ENCODE results near the gene SSU72.

SSU72 gene

DNA sequence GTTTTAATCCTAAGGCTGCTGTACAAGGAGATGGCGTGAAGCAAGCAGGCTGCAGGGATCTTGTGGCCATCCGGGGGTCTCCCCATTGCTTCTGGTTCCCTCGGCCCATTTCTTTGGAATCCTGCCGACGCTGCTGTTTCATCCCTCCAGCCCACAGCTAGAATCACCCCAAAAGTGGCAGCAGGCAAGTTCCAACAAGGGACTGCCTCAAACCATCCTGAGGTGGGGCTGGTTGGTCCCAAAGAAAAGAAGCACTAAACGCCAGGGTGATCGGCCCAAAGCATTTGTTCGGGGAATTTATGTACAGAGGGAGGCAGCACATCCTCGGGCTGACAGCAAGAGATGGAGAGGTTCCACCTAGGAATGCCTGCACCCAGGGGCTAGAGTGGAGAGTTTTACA lies 36.1 kb upstream of the SSU72 start:
- no peak for DNase-seq (ENCODE audit: low read depth)

DNA sequence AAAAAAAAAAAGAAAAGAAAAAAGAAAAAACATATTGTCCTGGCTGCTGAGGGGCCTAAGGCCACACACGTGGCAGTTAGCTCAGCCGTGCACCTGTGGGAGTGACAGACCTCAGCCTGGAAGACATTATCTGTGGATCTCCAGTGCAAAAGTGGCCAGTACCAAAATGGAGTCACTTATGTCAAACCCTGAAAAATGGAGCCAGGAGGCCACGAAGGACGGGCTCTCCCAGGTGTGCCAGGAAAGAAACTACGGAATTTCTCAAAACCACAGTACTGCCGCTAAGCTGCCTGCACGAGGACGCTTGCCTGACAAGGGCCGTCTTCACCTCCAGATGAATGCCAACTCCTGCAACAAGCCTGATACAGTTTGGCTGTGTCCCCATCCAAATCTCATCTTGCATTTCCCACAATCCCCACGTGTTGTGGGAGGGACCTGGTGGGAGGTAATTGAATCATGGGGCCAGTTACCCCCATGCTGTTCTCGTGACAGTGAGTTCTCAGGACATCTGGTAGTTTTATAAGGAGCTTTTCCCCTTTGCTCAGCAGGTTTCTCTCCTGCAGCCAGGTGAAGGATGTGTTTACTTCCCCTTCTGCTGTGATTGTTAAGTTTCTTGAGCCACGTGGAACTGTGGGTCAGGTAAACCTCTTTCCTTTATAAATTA lies 35.3 kb upstream of the SSU72 start:
- DNase-seq (ENCODE audit: low read depth): no peak

DNA sequence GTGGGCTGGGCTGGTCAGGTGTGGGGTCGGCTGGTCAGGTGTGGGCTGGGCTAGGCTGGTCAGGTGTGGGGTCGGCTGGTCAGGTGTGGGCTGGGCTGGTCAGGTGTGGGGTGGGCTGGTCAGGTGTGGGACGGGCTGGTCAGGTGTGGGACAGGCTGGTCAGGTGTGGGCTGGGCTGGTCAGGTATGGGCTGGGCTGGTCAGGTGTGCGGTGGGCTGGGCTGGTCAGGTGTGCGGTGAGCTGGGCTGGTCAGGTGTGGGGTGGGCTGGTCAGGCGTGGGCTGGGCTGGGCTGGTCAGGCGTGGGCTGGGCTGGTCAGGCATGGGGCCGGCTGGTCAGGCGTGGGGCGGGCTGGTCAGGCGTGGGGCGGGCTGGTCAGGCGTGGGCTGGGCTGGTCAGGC lies 31.6 kb upstream of the SSU72 start:
- no peak for DNase-seq (ENCODE audit: low read depth)

DNA sequence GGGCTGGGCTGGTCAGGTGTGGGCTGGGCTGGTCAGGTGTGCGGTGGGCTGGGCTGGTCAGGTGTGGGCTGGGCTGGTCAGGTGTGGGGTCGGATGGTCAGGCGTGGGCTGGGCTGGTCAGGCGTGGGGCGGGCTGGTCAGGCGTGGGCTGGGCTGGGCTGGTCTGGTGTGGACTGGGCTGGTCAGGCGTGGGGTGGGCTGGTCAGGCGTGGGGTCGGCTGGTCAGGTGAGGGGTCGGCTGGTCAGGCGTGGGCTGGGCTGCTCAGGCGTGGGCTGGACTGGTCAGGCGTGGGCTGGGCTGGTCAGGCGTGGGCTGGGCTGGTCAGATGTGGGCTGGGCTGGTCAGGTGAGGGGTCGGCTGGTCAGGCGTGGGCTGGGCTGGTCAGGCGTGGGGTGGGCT lies 31.1 kb upstream of the SSU72 start:
- DNase-seq (ENCODE audit: low read depth): no peak

DNA sequence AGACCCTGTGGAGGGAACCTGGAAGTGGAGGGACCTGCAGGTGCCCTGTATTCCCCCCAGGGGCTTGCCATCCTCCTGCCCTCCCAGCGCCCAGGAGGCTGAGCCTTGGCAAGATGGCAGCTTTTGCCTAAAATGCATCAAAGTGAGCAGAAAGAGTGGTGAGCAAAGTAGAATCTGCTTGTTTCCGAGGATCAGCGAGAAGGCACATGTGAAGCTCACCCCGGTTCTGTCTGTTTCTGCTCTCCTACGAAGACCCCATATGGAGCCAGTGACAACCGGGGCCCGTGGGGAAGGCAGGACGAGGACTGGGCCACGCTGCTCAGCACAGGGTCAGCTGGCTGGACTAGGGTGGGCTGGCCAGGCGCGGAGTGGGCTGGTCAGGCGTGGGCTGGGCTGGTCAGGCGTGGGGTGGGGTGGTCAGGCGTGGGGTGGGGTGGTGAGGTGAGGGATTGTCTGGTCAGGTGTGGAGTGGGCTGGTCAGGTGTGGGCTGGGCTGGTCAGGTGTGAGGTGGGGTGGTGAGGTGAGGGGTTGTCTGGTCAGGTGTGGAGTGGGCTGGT lies 30.4 kb upstream of the SSU72 start:
- DNase-seq (ENCODE audit: low read depth): no peak

DNA sequence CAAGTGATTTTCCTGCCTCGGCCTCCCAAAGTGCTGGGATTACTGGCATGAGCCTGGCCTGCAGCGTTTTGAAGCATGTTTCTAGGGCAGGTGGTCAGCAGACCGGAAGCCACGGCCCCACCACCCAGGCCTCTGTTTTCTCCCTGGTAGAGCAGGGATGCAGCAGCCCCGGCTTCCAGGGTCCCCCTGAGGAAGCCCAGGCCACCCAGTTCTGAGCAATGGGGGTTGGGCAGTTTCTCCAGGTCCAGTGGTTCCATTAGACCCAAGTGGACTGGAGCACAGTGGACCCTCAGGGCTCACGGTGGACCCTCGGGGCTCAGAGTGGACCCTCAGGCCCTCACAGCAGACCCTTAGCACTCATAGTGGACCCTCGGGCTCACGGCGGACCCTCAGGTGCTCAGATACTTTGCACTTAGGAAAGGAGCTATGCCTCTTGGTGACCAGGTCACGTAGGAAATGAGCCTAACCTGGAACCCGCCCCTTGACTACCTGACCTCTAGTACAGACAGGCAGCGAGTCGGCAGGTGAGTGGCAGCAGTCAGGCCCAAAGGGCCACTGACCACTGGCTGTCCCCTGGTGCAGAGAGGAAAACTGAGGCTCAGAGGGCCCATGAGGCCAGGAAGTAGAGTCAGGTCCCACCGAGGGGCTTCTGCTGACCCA lies 29.8 kb upstream of the SSU72 start:
- no peak for DNase-seq (ENCODE audit: low read depth)

DNA sequence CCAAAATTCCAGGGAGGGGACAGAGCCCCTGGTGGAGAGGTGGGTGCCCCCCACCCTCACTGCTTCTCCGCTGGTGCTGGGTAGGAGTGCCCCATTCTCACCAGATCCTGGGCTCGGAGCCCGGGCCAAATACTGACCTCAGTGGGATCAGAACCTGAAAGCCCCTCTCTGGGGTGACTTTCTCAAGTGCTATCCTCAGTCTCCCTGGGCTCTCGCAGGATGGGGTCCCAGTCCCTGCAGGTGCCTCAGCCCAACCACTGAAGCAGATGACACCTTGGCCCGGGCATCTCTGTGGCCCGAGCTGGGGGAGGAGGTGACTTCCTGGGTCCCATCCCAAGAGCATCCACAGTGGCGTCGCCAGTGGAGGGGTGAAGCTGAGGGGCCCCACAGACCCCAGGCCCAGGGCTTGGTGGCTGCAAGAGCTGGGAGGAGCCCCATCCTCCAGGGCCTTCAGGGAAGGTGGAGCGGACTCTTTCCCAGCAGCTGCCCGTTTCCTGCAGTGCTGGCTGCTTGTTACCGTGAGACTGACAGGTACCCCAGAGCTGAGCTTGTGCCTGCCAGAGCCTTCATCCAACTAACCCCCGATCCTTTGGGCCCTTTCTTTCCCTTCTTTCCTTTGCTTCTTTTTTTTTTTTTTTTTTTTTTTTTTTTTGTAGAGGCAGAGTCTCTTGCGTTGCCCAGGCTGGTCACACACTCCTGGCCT lies 29.2 kb upstream of the SSU72 start:
- DNase-seq (ENCODE audit: low read depth): no peak

DNA sequence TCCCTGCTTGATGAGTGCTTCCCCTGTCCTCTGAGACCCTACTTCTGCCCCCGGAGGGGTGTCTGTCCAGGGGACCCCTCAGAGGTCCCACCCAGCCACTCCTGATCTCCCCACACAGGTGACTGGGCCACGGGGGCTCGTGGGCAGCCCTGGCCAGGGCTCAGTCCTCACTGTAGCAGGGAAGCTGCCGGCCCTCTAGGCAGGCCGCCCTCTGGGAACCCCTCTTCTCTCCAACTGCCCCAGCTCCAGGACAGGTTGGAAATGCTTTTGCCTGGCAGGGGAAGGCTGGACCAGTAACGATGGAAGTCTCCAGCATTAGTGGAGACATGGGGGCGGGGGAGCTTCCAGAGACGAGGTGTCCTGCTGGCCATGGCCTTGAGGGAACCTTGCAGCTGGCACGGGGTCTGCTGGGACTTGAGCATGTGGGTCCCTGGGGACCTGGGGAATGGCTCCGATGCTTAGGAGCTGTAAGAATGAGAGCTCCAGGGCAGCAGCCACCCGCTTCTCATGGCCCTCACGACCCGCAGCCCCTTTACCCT lies 28.4 kb upstream of the SSU72 start:
- DNase-seq (ENCODE audit: low read depth): no peak

DNA sequence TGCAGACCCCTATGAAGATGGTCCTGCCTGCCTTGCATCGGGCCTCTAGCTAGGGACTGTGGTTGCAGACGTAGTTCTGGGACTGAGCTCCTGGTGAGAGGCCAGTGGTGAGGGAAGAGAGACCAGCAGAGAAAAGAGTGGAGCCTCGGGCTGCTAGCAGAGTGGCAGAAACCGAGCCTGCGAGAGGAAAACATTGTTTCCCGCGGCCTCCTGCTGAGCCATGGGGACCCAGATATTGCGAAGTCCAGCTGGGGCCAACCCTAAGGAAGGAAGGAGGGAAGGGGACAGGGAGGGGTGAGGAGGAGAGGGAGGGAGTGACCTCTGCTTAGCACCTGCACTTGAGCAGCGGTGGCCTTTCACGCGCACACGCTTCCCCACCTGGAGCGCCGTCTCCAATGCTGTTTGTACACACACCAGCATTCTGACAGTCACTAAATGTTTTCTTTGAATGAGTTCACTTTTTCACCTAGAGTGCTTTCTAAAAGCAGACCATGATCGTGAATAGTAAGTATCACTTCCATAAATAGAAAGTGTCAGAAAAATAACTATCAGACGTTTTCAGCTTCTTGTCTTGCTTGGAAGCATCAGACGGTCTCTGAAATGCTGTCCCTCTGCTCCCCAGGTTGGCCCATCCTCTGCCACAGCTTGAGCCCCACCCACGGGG lies 27.8 kb upstream of the SSU72 start:
- no peak for DNase-seq (ENCODE audit: low read depth)

DNA sequence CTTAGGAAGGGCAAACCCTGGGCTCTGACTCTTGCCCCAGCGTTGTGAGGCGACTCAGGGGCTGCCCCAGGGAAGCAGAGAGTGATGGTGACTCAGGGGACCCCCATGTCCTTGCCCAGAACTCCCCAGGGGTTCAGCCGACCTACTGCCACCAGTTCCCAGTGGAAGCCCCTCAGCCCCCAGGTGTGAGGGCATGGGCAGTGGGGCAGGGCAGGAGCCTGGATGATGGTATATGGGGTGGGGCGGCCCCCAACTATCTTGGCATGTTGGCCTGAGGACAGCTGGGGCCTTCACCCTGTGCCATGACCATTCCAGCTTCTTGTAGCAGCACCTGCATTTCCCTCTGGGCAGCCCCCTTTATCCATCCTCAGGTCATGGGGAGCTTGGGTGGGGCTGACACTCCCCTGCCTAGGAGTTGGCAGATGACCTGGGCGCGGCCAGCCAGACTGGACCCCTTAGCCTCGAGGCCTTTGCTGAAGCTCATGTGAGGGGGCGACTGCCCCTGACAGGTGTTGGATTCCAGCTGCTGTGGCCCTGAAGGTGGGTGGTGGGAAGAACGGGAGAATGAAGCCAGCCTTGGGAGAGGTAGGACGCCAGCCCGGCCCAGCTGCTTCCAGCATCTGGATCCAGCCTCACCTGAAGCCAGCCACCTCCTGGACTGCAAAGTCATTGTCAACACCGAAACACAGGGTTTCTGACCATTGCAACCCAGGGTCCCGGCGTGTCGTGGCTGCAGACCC lies 27.1 kb upstream of the SSU72 start:
- DNase-seq (ENCODE audit: low read depth): no peak

DNA sequence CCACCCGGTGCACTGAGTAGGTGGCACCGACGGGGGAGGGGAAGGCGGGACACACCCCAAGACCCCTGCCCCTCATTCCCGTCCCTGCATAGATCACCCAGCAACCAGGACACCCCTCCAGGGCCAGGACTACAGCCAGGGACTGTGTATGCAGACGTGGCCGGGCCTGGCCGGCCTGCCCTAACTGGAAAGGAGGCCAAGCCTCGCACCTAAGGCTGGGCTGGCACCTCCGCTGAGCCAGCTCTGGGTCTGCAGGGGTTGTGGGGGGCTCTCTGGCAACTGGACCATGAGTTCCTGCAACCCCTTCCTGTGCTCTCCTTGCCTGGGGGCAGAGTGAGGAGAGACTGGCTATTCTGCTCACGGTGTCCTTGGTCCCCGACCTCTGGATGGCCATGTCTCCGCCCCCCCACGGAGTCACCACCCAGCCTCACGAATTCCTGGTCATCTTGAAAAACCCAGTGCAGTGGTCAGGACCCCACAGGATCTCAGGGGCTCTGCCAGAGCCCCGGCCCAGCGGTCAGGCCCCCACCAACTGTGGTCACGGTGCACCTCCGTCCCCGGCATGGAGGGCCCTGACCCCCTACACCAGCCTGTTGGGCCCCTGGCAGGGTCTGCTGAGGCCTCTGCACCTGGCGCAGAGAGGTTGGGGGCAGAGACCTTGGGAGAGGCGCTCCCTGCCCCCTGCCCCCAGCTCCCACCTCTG lies 26.3 kb upstream of the SSU72 start:
- no peak for DNase-seq (ENCODE audit: low read depth)

DNA sequence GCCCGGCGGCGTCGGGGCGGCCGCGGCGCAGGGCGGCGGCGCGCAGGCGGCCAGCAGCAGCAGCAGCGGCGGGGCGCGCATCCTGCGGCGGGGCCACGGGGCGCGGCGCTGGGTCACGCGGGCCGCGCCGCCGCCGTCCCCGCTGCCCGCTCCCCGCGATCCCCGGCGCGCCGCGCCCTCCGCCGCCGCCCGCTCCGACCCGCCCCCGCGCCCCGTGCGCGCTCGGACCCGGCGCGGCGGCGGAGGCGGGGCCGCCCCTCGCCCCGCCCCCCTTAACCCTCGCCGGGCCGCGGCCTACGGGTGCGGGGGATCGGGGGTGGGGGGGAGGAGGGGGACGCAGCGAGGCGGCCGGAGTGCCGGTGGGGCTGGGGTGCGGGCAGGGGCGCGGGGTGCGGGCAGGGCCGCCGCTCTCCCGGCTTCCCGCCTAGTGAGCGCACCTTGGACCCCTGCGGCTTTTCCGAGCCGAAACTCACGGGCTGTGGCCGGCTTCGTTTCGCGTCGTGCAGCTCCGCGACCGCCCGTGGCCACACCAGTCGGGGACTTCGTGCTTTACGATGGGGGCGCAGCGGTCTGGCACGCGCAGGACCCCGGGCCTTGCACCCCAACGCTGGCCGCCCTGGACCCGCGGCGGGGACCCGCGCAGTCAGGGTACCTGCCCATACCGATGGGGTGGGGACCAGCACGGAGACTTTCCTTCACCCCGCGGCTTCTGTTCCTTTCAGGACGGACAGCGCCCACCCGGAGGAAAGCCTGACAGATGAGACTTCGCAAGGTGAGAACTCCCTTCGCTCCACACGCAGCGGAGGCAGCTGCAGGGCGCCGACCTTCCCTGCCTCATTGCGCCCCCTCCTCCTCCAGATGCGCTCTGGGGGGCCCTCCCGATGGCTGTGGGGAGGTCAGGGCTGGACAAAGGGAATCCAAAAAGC lies 25.5 kb upstream of the SSU72 start, which contains the start of gene FNDC10:
TSS of gene FNDC10 (minus strand) at position 201 of the 926 bp plus-strand sequence. CDS start at position 81, 120 bp downstream.
- no peak for DNase-seq (ENCODE audit: low read depth)

DNA sequence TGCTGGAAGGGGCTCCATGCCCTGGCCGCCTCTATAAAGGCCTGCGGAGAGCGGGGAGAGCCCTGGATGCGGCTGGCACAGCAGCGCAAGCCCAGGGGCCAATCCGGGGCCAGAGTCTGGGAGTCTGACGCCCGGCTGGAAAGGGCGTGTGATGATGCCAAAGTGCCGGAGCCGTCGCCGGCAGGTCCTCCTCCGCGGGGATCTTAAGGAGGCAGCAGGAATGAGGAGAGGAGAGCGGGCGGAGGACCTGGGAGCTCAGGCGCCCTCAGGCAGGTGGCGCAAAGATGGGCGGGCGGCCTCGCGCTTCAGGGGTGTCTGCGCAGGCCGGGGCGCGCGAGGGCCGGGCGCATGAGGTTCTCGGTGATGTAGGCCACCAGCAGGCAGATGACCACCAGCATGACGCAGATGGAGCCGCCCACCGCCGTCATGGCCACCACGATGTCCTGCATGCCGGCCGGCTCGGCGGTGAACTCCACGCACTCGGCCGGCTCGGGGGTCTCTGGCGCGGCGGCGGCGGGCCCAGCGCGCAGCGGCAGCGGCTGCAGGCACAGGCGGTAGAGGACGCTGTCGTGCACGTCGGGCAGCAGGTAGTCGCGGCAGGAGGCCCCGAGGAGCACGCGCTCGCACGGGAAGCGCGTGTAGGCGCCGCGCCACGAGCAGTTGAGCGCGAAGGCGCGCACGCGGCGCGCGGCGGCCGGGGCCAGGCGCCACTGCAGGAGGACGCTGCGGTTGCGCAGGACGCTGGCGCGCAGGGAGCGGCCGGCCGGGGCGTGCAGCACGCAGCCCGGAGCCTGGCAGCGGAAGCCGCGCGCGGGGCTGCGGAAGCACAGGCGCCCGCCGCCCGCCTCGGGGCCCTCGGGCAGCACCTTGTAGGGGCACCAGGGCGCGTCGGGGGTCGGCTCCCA lies 24.6 kb upstream of the SSU72 start:
- DNase-seq (ENCODE audit: low read depth): no peak

DNA sequence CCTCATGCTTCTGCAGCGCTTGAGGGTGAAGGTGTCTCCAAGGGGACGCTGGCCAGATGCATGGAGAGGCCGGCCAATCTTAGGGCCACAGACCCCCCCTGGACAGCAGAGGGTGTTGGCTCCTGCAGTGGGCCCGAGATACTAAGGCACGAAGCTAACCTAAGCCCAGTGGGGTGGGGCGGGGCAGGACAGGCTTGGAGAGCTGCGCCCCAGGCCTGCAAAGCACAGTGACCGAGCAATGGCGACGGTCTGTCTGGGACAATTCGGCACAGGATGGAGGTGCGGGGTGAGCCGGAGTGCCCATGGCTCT lies 24.0 kb upstream of the SSU72 start:
- DNase-seq (ENCODE audit: low read depth): no peak

DNA sequence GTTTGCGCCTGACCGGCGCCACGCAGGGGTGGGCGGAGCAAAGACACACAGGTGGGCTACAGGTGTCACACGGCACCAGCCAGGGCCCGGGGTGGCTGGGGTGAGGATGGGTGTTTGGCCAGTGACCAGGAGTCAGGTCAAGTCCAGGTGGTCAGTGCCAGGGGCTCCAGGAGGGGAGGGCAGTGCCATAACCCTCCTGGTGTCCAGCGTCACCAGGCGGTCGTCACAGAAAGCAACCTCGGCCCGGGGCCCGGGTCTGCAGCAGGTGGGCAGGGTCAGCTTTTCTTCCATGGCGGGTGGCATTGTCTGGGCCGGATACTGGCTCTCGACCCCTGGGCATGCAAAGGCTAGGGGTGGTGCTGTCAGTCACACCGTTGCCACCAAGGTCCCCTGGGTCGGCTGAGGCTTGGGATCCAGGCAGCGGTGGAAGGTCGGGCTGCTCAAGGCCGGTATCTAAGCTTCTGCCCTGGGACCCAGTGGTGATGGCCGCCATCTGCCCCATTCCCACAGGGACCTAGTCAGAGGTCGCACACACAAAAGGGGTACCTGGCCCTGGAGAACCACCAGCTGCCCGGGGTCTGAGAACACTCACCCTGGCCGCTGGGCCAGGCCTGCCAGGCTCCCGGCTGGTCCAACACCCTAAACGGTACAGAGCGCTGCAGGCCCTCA lies 23.5 kb upstream of the SSU72 start:
- DNase-seq (ENCODE audit: low read depth): no peak

DNA sequence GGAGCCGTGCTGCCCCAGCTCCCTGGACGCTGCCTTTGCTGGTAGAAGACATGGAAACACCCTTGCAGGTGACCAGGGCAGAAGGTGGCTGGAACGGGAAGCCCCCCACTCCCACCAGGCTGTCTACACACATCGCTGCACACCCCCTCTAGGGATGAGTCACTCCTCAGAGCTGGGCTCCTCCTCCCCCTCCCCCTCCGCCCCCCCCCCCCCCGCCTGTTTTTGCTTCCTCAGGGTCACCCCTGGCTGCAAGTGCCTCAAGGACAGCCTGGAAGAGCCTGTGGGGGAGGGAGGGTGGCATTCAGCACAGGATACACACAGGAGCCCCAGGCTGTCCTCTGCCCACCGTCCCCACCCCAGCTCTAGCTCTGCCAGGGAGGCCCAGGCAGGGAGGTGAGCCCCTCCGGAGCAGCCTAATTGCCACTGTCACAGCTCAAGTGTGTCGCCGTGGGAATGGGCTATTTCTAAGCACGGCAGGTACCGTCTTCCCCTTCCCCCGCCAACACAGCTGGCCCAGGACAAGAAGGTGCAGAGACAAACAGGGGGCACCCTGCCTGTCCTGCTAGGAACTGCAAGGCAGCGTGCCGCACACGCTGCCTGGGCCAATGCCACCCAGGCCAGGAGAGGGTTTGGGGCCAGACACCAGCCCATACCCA lies 22.7 kb upstream of the SSU72 start:
- DNase-seq (ENCODE audit: low read depth): no peak

DNA sequence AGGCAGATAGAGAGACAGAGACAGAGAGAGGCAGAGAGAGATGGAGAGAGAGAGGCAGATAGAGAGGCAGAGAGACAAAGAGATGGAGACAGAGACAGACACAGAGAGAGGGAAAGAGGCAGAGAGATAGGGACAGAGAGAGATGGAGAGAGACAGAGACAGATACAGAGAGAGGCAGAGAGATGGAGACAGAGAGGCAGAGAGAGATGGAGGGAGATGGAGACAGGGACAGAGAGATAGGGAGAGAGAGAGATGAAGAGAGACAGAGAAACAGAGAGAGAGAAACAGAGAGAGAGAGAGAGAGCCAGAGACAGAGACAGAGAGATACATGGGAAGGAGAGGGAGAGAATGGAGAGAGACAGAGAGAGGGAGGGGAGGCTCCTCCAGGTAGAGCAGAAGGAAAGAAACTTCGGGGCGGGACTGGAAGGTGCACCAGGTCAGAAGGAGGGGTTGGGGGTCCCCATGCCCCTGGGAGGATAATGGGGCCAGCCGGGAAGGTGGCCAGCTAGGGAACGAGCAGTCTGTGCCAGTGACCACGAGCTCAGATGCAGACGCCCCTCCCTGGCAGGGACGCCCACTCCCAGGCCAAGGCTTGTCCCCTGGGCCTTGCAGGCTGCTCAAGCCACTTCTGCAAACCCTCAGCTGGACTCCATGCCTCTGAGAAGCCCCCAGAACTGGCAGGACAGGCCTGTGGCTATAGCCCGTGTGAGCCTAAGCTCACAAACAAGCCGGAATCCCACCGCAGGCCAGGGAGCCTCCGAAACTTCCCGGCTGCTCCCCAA lies 22.0 kb upstream of the SSU72 start:
- no peak for DNase-seq (ENCODE audit: low read depth)

All from T follicular helper cell (primary cell).